ENCODE results near the gene CHAT.

GRCh38 chr10:49645871-49646870 is 32.3 kb downstream of the CHAT start:
- TF ChIP-seq CTCF (IDR thresholded peaks at IDR 0.05; ENCODE audit: low read depth, low read length, poor library complexity, severe bottlenecking) (no peak), EZH2phosphoT487 (IDR thresholded peaks at IDR 0.05; ENCODE audit: borderline replicate concordance, low read length) (no peak)
